Activated naive CD8-positive, alpha-beta T cell (primary cell): ENCODE data around the gene SCN9A.
"Not testable (repeated sequence)": the region's sequence is repeated elsewhere in the genome, so short reads cannot be mapped to it uniquely, and the experiment has no call there.

Source experiments
- H3K27ac Mint-ChIP-seq: one replicate; pipeline ENCODE4 v1.8.0; 2021; ENCODE audit warnings: mixed read lengths
- H3K27me3 Mint-ChIP-seq: one replicate; pipeline ENCODE4 v1.8.0; 2021; ENCODE audit warnings: mixed read lengths
- H3K36me3 Mint-ChIP-seq: one replicate; pipeline ENCODE4 v1.8.0; 2021; ENCODE audit warnings: mixed read lengths
- H3K4me1 Mint-ChIP-seq: one replicate; pipeline ENCODE4 v1.8.0; 2021; ENCODE audit warnings: low read depth, mixed read lengths
- H3K4me3 Mint-ChIP-seq: one replicate; pipeline ENCODE4 v1.8.0; 2021; ENCODE audit warnings: mild to moderate bottlenecking, mixed read lengths
- H3K9me3 Mint-ChIP-seq: one replicate; pipeline ENCODE4 v1.8.0; 2021; ENCODE audit warnings: low read depth, mixed read lengths

Gene SCN9A

GRCh38 chr2:166361351-166362153, 14.2 kb downstream of the SCN9A start:
- no peak overlapping the region for H3K27ac Mint-ChIP-seq
- no peaks in the 10 kb centered on the region for H3K27me3 Mint-ChIP-seq
- H3K4me1 Mint-ChIP-seq: no peaks in the 10 kb centered on the region
- no peak overlapping the region for H3K4me3 Mint-ChIP-seq
- H3K36me3 Mint-ChIP-seq: no peaks in the 10 kb centered on the region
- H3K9me3 Mint-ChIP-seq: no peaks in the 10 kb centered on the region

- Mint-ChIP-seq H3K4me1 (no peaks in the 10 kb centered on the region), H3K36me3 (no peaks in the 10 kb centered on the region)
These were observed 14.8 kb downstream of the SCN9A start for GRCh38 chr2:166360906-166361305.

DNA sequence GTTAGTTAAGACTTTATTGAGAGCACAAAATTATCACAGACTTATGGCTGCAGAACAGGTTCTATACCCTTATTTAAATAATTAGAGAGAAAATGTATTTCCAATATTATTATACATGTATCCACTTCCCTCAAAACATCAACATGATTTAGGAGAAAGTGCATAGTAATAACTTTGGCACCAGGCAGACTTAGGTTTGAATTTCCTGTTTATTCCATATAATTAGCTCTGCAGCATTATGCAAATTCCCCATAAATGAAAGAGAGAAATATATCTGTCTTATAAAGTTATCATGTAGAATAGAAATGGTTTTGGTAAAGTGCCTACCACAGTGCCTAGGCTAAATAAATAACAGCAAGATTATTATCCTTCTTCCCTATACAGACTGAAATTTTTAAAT, 15.3 kb downstream of the SCN9A start:
- Mint-ChIP-seq H3K9me3 (no peaks in the 10 kb centered on the region), H3K27ac (no peak overlapping the region), H3K27me3 (no peaks in the 10 kb centered on the region), H3K36me3 (no peaks in the 10 kb centered on the region), H3K4me3 (no peak overlapping the region), H3K4me1 (no peaks in the 10 kb centered on the region)

More at GRCh38 chr2:166360906-166361305, 14.8 kb downstream of the SCN9A start:
- Mint-ChIP-seq H3K9me3 (no peaks in the 10 kb centered on the region), H3K27ac (no peak overlapping the region), H3K27me3 (no peaks in the 10 kb centered on the region), H3K4me3 (no peak overlapping the region)

GRCh38 chr2:166357950-166358321, 17.8 kb downstream of the SCN9A start:
- H3K36me3 Mint-ChIP-seq, H3K27ac Mint-ChIP-seq, H3K4me3 Mint-ChIP-seq, H3K27me3 Mint-ChIP-seq, H3K4me1 Mint-ChIP-seq, H3K9me3 Mint-ChIP-seq: not testable (repeated sequence)

GRCh38 chr2:166357068-166357949, 18.4 kb downstream of the SCN9A start:
- Mint-ChIP-seq H3K4me3 (no peak overlapping the region), H3K9me3 (no peaks in the 10 kb centered on the region), H3K27me3 (no peaks in the 10 kb centered on the region), H3K36me3 (no peaks in the 10 kb centered on the region), H3K27ac (no peak overlapping the region), H3K4me1 (no peaks in the 10 kb centered on the region)

GRCh38 chr2:166351319-166351718, 24.4 kb downstream of the SCN9A start:
- no peaks in the 10 kb centered on the region for H3K36me3 Mint-ChIP-seq
- H3K9me3 Mint-ChIP-seq: peaks cover 3% of the 10 kb centered on the region
- peaks cover 3% of the 10 kb centered on the region for H3K27me3 Mint-ChIP-seq
- H3K4me1 Mint-ChIP-seq: no peaks in the 10 kb centered on the region
- no peak overlapping the region for H3K4me3 Mint-ChIP-seq
- no peak overlapping the region for H3K27ac Mint-ChIP-seq

DNA sequence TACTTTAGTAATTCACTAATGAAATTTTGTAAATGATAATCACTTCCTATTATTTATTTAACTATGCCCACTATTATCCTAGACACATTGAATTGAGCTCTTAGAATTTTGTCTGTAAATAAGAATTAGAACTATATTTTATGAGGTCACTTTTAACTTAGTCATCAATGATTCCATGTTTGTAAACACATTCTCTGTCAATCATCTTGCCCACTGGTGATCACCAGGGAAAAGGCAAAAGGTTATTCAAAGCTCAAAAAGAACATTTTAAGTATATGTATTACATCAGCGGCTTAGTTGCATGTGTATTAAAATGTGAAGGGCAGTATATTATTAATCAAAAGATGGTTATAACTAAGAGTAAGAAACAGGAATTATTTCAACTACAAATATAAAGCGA, 25.2 kb downstream of the SCN9A start:
- peaks cover 3% of the 10 kb centered on the region for H3K27me3 Mint-ChIP-seq
- no peaks in the 10 kb centered on the region for H3K4me1 Mint-ChIP-seq
- H3K27ac Mint-ChIP-seq: no peak overlapping the region
- H3K36me3 Mint-ChIP-seq: no peaks in the 10 kb centered on the region
- H3K4me3 Mint-ChIP-seq: no peak overlapping the region
- peaks cover 3% of the 10 kb centered on the region for H3K9me3 Mint-ChIP-seq

- Mint-ChIP-seq H3K36me3 (no peaks in the 10 kb centered on the region), H3K4me1 (no peaks in the 10 kb centered on the region), H3K27ac (no peak overlapping the region), H3K4me3 (no peak overlapping the region), H3K9me3 (no peaks in the 10 kb centered on the region), H3K27me3 (peaks cover 2% of the 10 kb centered on the region)
These were observed 31.2 kb downstream of the SCN9A start for GRCh38 chr2:166344286-166345113.

DNA sequence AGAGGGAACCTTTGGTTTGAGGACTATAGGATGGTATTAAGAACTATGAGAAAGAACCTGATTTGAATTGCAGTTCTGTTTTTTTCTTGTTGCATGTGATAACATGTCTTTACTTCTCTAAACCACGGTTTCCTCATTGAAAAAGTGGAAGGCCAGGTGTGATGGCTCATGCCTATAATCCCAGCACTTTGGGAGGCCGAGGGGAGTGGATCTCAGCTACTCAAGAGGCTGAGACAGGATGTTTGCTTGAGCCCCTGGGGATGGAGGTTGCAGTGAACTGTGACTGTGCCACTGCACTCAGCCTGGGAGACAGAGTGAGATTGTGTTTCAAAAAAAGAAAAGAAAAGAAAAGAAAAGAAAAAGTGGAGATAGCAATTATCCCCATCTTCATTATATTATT, 32.3 kb downstream of the SCN9A start:
- Mint-ChIP-seq H3K27ac (no peak overlapping the region), H3K27me3 (no peaks in the 10 kb centered on the region), H3K36me3 (no peaks in the 10 kb centered on the region), H3K9me3 (no peaks in the 10 kb centered on the region), H3K4me1 (no peaks in the 10 kb centered on the region), H3K4me3 (no peak overlapping the region)

DNA sequence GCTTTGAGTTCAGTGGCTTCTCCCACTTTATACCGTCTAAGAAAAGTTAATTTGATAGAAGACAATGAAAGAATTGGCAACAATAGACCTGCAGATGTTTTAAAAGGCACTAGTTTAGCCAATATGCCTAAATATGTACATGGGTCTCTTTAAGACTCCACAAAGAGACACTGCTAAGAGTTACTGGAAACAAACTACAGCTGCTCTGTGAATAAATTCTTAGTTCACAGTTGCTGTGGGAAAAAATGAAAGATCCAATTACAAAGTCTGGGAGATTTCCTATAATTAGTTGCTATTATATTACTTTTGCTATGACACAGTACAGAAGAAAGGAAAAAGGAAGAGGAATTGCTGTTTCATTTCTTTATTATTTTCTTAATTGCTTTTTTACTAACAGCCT, 34.3 kb downstream of the SCN9A start:
- Mint-ChIP-seq H3K27me3 (no peaks in the 10 kb centered on the region), H3K36me3 (no peaks in the 10 kb centered on the region), H3K4me3 (no peak overlapping the region), H3K27ac (no peak overlapping the region), H3K4me1 (no peaks in the 10 kb centered on the region), H3K9me3 (no peaks in the 10 kb centered on the region)

- Mint-ChIP-seq H3K36me3 (no peaks in the 10 kb centered on the region), H3K4me1 (no peaks in the 10 kb centered on the region), H3K9me3 (no peaks in the 10 kb centered on the region), H3K27ac (no peak overlapping the region), H3K4me3 (no peak overlapping the region), H3K27me3 (no peaks in the 10 kb centered on the region)
These were observed 36.9 kb downstream of the SCN9A start for GRCh38 chr2:166338831-166339339.

- H3K4me3 Mint-ChIP-seq: no peak overlapping the region
- H3K9me3 Mint-ChIP-seq: no peaks in the 10 kb centered on the region
- no peaks in the 10 kb centered on the region for H3K27me3 Mint-ChIP-seq
- H3K4me1 Mint-ChIP-seq: no peaks in the 10 kb centered on the region
- no peak overlapping the region for H3K27ac Mint-ChIP-seq
- H3K36me3 Mint-ChIP-seq: no peaks in the 10 kb centered on the region
These were observed 37.8 kb downstream of the SCN9A start for GRCh38 chr2:166337932-166338331.

DNA sequence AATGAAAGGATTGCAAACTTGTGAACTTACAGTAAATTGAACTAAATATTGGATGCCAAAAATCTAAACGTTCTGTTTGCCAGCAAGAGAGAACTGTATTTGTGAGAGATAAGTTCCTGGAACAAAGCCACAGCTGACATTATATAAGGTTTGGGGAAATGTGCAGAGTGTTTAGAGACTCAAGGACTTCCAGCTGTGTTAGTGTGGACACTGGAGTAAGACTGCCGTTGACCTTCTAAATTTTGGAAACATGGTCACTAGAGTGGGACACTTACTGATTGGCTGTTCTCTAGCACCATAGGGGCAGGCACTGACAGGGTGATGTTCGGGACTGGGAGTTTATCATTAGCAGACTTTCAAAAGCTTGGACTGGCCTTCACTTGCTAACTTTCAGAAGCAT, 40.5 kb downstream of the SCN9A start:
- no peaks in the 10 kb centered on the region for H3K9me3 Mint-ChIP-seq
- no peak overlapping the region for H3K4me3 Mint-ChIP-seq
- H3K27ac Mint-ChIP-seq: no peak overlapping the region
- H3K27me3 Mint-ChIP-seq: no peaks in the 10 kb centered on the region
- H3K36me3 Mint-ChIP-seq: no peaks in the 10 kb centered on the region
- no peaks in the 10 kb centered on the region for H3K4me1 Mint-ChIP-seq

- Mint-ChIP-seq H3K9me3 (no peaks in the 10 kb centered on the region), H3K4me3 (no peak overlapping the region), H3K27me3 (no peaks in the 10 kb centered on the region), H3K36me3 (no peaks in the 10 kb centered on the region), H3K4me1 (no peaks in the 10 kb centered on the region), H3K27ac (no peak overlapping the region)
These were observed 40.9 kb downstream of the SCN9A start for GRCh38 chr2:166334805-166335204.

DNA sequence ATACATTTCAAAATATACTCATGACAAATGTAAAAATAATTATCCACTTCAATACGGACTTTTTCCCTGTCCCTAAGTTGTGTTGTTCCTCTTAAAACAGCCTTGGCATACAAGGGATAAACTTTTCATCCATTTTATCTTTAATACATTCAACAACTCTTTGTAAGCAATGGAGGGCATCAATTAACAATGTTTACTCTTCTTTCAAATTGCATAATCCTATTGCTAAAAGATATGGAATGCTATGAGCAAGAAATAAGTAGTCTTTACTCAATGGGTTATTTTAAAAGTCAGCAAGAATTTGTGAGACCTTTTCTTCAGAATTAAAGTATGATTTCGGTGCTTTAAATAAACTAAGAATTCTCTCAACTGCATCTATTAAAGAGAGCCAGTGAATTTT, 41.9 kb downstream of the SCN9A start:
- H3K27me3 Mint-ChIP-seq: no peaks in the 10 kb centered on the region
- no peaks in the 10 kb centered on the region for H3K9me3 Mint-ChIP-seq
- no peaks in the 10 kb centered on the region for H3K36me3 Mint-ChIP-seq
- H3K4me3 Mint-ChIP-seq: no peak overlapping the region
- H3K4me1 Mint-ChIP-seq: no peaks in the 10 kb centered on the region
- no peak overlapping the region for H3K27ac Mint-ChIP-seq
